ENCODE results near the gene FASTKD3.

DNA sequence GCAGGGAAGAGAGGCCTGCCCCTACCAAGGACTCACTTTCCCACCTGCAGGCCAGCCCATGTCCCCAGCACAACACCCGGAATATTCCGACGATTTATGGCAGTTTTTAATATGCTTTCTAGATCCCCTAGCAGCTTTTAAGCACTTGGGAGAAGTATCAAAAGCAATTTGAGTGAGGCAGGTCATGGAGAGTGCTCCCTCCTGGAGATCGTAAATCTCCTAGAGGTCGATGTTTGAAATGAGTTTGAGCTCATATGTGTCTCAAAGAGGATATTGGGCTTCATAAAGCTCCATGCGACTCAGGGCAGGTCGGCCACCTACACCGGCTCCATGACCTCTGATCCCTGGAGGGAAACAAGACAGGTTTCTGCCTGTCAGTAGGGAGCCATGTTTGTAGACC lies 45.2 kb downstream of the FASTKD3 start:
- TF ChIP-seq, protein P1, sequence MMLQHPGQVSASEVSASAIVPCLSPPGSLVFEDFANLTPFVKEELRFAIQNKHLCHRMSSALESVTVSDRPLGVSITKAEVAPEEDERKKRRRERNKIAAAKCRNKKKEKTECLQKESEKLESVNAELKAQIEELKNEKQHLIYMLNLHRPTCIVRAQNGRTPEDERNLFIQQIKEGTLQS (IDR thresholded peaks at IDR 0.05): no peak
- TF ChIP-seq, protein P2, sequence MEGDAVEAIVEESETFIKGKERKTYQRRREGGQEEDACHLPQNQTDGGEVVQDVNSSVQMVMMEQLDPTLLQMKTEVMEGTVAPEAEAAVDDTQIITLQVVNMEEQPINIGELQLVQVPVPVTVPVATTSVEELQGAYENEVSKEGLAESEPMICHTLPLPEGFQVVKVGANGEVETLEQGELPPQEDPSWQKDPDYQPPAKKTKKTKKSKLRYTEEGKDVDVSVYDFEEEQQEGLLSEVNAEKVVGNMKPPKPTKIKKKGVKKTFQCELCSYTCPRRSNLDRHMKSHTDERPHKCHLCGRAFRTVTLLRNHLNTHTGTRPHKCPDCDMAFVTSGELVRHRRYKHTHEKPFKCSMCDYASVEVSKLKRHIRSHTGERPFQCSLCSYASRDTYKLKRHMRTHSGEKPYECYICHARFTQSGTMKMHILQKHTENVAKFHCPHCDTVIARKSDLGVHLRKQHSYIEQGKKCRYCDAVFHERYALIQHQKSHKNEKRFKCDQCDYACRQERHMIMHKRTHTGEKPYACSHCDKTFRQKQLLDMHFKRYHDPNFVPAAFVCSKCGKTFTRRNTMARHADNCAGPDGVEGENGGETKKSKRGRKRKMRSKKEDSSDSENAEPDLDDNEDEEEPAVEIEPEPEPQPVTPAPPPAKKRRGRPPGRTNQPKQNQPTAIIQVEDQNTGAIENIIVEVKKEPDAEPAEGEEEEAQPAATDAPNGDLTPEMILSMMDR (IDR thresholded peaks at IDR 0.05; ENCODE audit: low read depth, low read length, missing input control): no peak
- TF ChIP-seq, protein P3, sequence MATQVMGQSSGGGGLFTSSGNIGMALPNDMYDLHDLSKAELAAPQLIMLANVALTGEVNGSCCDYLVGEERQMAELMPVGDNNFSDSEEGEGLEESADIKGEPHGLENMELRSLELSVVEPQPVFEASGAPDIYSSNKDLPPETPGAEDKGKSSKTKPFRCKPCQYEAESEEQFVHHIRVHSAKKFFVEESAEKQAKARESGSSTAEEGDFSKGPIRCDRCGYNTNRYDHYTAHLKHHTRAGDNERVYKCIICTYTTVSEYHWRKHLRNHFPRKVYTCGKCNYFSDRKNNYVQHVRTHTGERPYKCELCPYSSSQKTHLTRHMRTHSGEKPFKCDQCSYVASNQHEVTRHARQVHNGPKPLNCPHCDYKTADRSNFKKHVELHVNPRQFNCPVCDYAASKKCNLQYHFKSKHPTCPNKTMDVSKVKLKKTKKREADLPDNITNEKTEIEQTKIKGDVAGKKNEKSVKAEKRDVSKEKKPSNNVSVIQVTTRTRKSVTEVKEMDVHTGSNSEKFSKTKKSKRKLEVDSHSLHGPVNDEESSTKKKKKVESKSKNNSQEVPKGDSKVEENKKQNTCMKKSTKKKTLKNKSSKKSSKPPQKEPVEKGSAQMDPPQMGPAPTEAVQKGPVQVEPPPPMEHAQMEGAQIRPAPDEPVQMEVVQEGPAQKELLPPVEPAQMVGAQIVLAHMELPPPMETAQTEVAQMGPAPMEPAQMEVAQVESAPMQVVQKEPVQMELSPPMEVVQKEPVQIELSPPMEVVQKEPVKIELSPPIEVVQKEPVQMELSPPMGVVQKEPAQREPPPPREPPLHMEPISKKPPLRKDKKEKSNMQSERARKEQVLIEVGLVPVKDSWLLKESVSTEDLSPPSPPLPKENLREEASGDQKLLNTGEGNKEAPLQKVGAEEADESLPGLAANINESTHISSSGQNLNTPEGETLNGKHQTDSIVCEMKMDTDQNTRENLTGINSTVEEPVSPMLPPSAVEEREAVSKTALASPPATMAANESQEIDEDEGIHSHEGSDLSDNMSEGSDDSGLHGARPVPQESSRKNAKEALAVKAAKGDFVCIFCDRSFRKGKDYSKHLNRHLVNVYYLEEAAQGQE (IDR thresholded peaks at IDR 0.05): no peak
- TF ChIP-seq TAF1 (conservative IDR thresholded peaks at IDR 0.05): no peak
- no peak for TF ChIP-seq SP1 (IDR thresholded peaks at IDR 0.05)
